ENCODE data around the gene YIPF3. TPM values are rescaled to one million over a fixed set of nuclear protein-coding genes. Genes with fewer than 3 reads are reported as not detected.

The YIPF3 gene
- total RNA-seq, 1 experiment from 2014 or later: 81.3 TPM

- CTCF ChIA-PET: interaction anchor here (1.1 to 1.7 kb wide), 2 partner anchors 11 to 21 kb away, joined by 3 to 9 read pairs; no protein-coding TSS in a partner anchor
Observed at GRCh38 chr6:43517505-43518357, 1.0 kb upstream of the YIPF3 start.

GRCh38 chr6:43516367-43516696 lies 394 bp downstream of the YIPF3 start:
- H3K9me3 Mint-ChIP-seq: no peaks in the 10 kb centered on the region
- peaks cover 43% of the 10 kb centered on the region for H3K36me3 Mint-ChIP-seq
- TF ChIP-seq CREM (CRISPR knock-in tag; IDR thresholded peaks at IDR 0.05): no peak
- TF ChIP-seq SP1 (CRISPR knock-in tag; conservative IDR thresholded peaks at IDR 0.05): no peak
- TF ChIP-seq ESRRA (CRISPR knock-in tag; IDR thresholded peaks at IDR 0.05; ENCODE audit: borderline replicate concordance): no peak
- TF ChIP-seq SOX15 (CRISPR knock-in tag; IDR thresholded peaks at IDR 0.05): no peak
- no peak for TF ChIP-seq FOXJ3 (CRISPR knock-in tag; IDR thresholded peaks at IDR 0.05; ENCODE audit: borderline replicate concordance)
- no peak for TF ChIP-seq ZNF416 (CRISPR knock-in tag; IDR thresholded peaks at IDR 0.05)
- no peak for TF ChIP-seq ZNF512 (CRISPR knock-in tag; IDR thresholded peaks at IDR 0.05; ENCODE audit: borderline replicate concordance)
- no peaks in the 10 kb centered on the region for H3K27me3 Mint-ChIP-seq (ENCODE audit: low read depth)
- no peak for ATAC-seq
- no peak for DNase-seq (ENCODE audit: low spot score)
- no peak overlapping the region for H3K27ac Mint-ChIP-seq
- peaks cover 26% of the 10 kb centered on the region for H3K4me1 Mint-ChIP-seq
- ChIA-PET POLR2A (no interaction called here), CTCF (interaction anchor here (1.0 to 1.7 kb wide), 3 partner anchors 8 to 92 kb away, joined by 3 to 9 read pairs (median 3); no protein-coding TSS in a partner anchor)
- H3K4me3 Mint-ChIP-seq: no peak overlapping the region

More at GRCh38 chr6:43517505-43518357, 1.0 kb upstream of the YIPF3 start:
- peaks cover 42% of the 10 kb centered on the region for H3K36me3 Mint-ChIP-seq
- no peak overlapping the region for H3K27ac Mint-ChIP-seq
- no peak for TF ChIP-seq ZSCAN18 (CRISPR knock-in tag; IDR thresholded peaks at IDR 0.05)
- no peak for TF ChIP-seq PRRX2 (CRISPR knock-in tag; IDR thresholded peaks at IDR 0.05)
- no peak for TF ChIP-seq NFE2L1 (CRISPR knock-in tag; IDR thresholded peaks at IDR 0.05)
- no peak for TF ChIP-seq HMGXB4 (CRISPR knock-in tag; IDR thresholded peaks at IDR 0.05)
- TF ChIP-seq ZNF232 (CRISPR knock-in tag; IDR thresholded peaks at IDR 0.05): no peak
- no peak for TF ChIP-seq NR2C2 (CRISPR knock-in tag; IDR thresholded peaks at IDR 0.05)
- TF ChIP-seq MAX (CRISPR knock-in tag; IDR thresholded peaks at IDR 0.05): no peak
- no peak for TF ChIP-seq SOX15 (CRISPR knock-in tag; IDR thresholded peaks at IDR 0.05)
- H3K4me3 Mint-ChIP-seq: no peak overlapping the region
- ATAC-seq: peak; percentile 23; the same call in 1 of the 2 replicates
- H3K4me1 Mint-ChIP-seq: peaks cover 13% of the 10 kb centered on the region
- no peaks in the 10 kb centered on the region for H3K9me3 Mint-ChIP-seq
- POLR2A ChIA-PET: interaction anchor here (0.6 to 1.1 kb wide), 2 partner anchors 14 to 539 kb away, joined by 3 read pairs; partner anchors contain the start of gene PEX6
- no peak for DNase-seq (ENCODE audit: low spot score)
- no peaks in the 10 kb centered on the region for H3K27me3 Mint-ChIP-seq (ENCODE audit: low read depth)

- Mint-ChIP-seq H3K36me3 (peaks cover 43% of the 10 kb centered on the region), H3K4me1 (peaks cover 28% of the 10 kb centered on the region), H3K9me3 (no peaks in the 10 kb centered on the region), H3K27ac (no peak overlapping the region; the same call in 1 of the 2 replicates), H3K4me3 (no peak overlapping the region), H3K27me3 (ENCODE audit: low read depth) (no peaks in the 10 kb centered on the region)
- ATAC-seq (no peak), DNase-seq (ENCODE audit: low spot score) (no peak)
- CTCF ChIA-PET: interaction anchor here (1.3 kb wide), 1 partner anchor 93 kb away, joined by 3 read pairs; no protein-coding TSS in a partner anchor
- TF ChIP-seq ZNF219 (CRISPR knock-in tag; IDR thresholded peaks at IDR 0.05; ENCODE audit: borderline replicate concordance): no peak
- TF ChIP-seq KAT7 (CRISPR knock-in tag; IDR thresholded peaks at IDR 0.05; ENCODE audit: borderline replicate concordance): no peak
- TF ChIP-seq ZNF512 (CRISPR knock-in tag; IDR thresholded peaks at IDR 0.05; ENCODE audit: borderline replicate concordance): no peak
- TF ChIP-seq ESRRA (CRISPR knock-in tag; IDR thresholded peaks at IDR 0.05; ENCODE audit: borderline replicate concordance): no peak
- TF ChIP-seq E2F5 (CRISPR knock-in tag; IDR thresholded peaks at IDR 0.05): no peak
- no peak for TF ChIP-seq GTF2I (CRISPR knock-in tag; conservative IDR thresholded peaks at IDR 0.05)
- no peak for TF ChIP-seq PREB (CRISPR knock-in tag; IDR thresholded peaks at IDR 0.05; ENCODE audit: borderline replicate concordance)
- no peak for TF ChIP-seq USF2 (CRISPR knock-in tag; IDR thresholded peaks at IDR 0.05)
- POLR2A ChIA-PET: no interaction called here
Observed at GRCh38 chr6:43515808-43516207, 918 bp downstream of the YIPF3 start.

Measured in WTC11 (cell line).